GM23338 (cell line): ENCODE data around the gene GRID2. TPM values are rescaled to one million over a fixed set of nuclear protein-coding genes. Genes with fewer than 3 reads are reported as not detected.

Source experiments
- ATAC-seq: fragments of 200-7000 bp; cut with Tn5 transposase; 3 replicates; pipeline ENCODE4 v1.9.1; 2020
- DNase-seq: peaks from one replicate; pipeline ENCODE4 v3.0.0-alpha.2; 2015; ENCODE audit warnings: low spot score
- H2AFZ ChIP-seq: fragments of 200-600 bp; sonication (generic); 2 replicates; pipeline ENCODE4 v1.8.0; 2016; ENCODE audit warnings: antibody characterized with exemption, mild to moderate bottlenecking, moderate library complexity
- H3F3A ChIP-seq: fragments of 200-600 bp; sonication (generic); replicated peaks from 2 replicates; pipeline ENCODE4 v1.8.0; 2017; ENCODE audit warnings: antibody characterized with exemption, mixed run types, low read depth
- H3K27ac ChIP-seq: fragments of 200-600 bp; sonication (generic); 2 replicates; pipeline ENCODE4 v1.6.1; 2016; ENCODE audit warnings: low read depth
- H3K27me3 ChIP-seq: fragments of 200-600 bp; sonication (generic); 2 replicates; pipeline ENCODE4 v1.8.0; 2016; ENCODE audit warnings: mild to moderate bottlenecking, mixed run types, moderate library complexity; ENCODE audit not compliant: insufficient read depth
- H3K36me3 ChIP-seq: fragments of 200-600 bp; sonication (generic); 2 replicates; pipeline ENCODE4 v1.8.0; 2016; ENCODE audit warnings: mild to moderate bottlenecking; ENCODE audit not compliant: insufficient read depth
- H3K4me1 ChIP-seq: fragments of 200-600 bp; sonication (generic); 2 replicates; pipeline ENCODE4 v1.8.0; 2016; ENCODE audit warnings: mild to moderate bottlenecking, moderate library complexity; ENCODE audit not compliant: insufficient read depth
- H3K4me2 ChIP-seq: fragments of 200-600 bp; sonication (generic); 2 replicates; pipeline ENCODE4 v1.7.1; 2017; ENCODE audit warnings: mixed run types
- H3K4me3 ChIP-seq: fragments of 200-600 bp; sonication (generic); 2 replicates; pipeline ENCODE4 v1.6.1; 2016; ENCODE audit warnings: mixed run types
- H3K79me2 ChIP-seq: fragments of 200-600 bp; sonication (generic); replicated peaks from 2 replicates; pipeline ENCODE4 v1.8.0; 2017; ENCODE audit warnings: mild to moderate bottlenecking; ENCODE audit not compliant: insufficient read depth
- H3K9me2 ChIP-seq: fragments of 200-600 bp; sonication (generic); 2 replicates; pipeline ENCODE4 v1.8.0; 2017; ENCODE audit not compliant: insufficient read depth
- H4K20me1 ChIP-seq: fragments of 200-600 bp; sonication (generic); replicated peaks from 2 replicates; pipeline ENCODE4 v1.8.0; 2017; ENCODE audit warnings: mild to moderate bottlenecking; ENCODE audit not compliant: insufficient read depth
- H3K27ac Mint-ChIP-seq: 2 replicates; pipeline ENCODE4 v1.8.0; 2020; ENCODE audit warnings: inconsistent platforms, mild to moderate bottlenecking, moderate library complexity, mixed read lengths
- H3K27me3 Mint-ChIP-seq: 3 replicates; pipeline ENCODE4 v1.8.0; 2022; ENCODE audit warnings: low read depth, mild to moderate bottlenecking, moderate library complexity, mixed read lengths, inconsistent platforms; ENCODE audit not compliant: insufficient read depth, poor library complexity
- H3K36me3 Mint-ChIP-seq: 3 replicates; pipeline ENCODE4 v1.8.0; 2021; ENCODE audit warnings: low read depth, mild to moderate bottlenecking, inconsistent platforms, moderate library complexity, mixed read lengths
- H3K4me1 Mint-ChIP-seq: 3 replicates; pipeline ENCODE4 v1.8.0; 2020; ENCODE audit warnings: mild to moderate bottlenecking, inconsistent platforms, mixed read lengths
- H3K4me3 Mint-ChIP-seq: 3 replicates; pipeline ENCODE4 v1.8.0; 2021; ENCODE audit warnings: moderate library complexity, mild to moderate bottlenecking, inconsistent platforms, mixed read lengths
- H3K9me3 Mint-ChIP-seq: 3 replicates; pipeline ENCODE4 v1.8.0; 2020; ENCODE audit warnings: moderate library complexity, mild to moderate bottlenecking, inconsistent platforms, mixed read lengths
- CREB1 ChIP-seq: fragments of 250-450 bp; sonication (Bioruptor Pico); IDR thresholded peaks from 2 replicates; pipeline ENCODE4 v1.5.0; 2020; ENCODE audit warnings: low read depth, mild to moderate bottlenecking, moderate library complexity
- EZH2 ChIP-seq: fragments of 200-600 bp; sonication (generic); IDR thresholded peaks from one replicate; pipeline ENCODE4 v1.8.0; 2017; ENCODE audit warnings: antibody characterized with exemption, mild to moderate bottlenecking, low read depth; ENCODE audit not compliant: unreplicated experiment
- JUNB ChIP-seq: IDR thresholded peaks from one replicate; pipeline ENCODE4 v1.6.1; 2016; ENCODE audit warnings: antibody characterized with exemption; ENCODE audit not compliant: unreplicated experiment
- NANOG ChIP-seq: IDR thresholded peaks from 2 replicates; pipeline ENCODE4 v1.6.1; 2016; ENCODE audit warnings: antibody characterized with exemption, borderline replicate concordance
- STAT1 ChIP-seq: IDR thresholded peaks from one replicate; pipeline ENCODE4 v1.6.1; 2016; ENCODE audit warnings: antibody characterized with exemption; ENCODE audit not compliant: unreplicated experiment
- ZNF114 ChIP-seq: fragments of 250-450 bp; sonication (Bioruptor Pico); IDR thresholded peaks from 2 replicates; pipeline ENCODE4 v1.5.0; 2020; ENCODE audit warnings: mild to moderate bottlenecking, moderate library complexity
- ZNF331 ChIP-seq: fragments of 250-450 bp; sonication (Bioruptor Pico); IDR thresholded peaks from 2 replicates; pipeline ENCODE4 v1.5.0; 2020; ENCODE audit warnings: low read depth, mild to moderate bottlenecking, moderate library complexity
- polyA plus RNA-seq: library from polyadenylated mRNA; unstranded; fragments of >200 nt; fragmentation: Nextera tagmentation; extraction: Ambion mirVana; gene quantifications from 2 replicates; pipeline ENCODE4 v1.2.1, GENCODE V29; 2016
- total RNA-seq: library from RNA; depleted of rRNA; stranded (reverse); fragments of >200 nt; shearing (Covaris generic); gene quantifications from 2 replicates; pipeline ENCODE4 v1.2.3, GENCODE V29; 2014
- TF ChIP-seq, protein P1 (sequence below): fragments of 250-450 bp; sonication (Bioruptor Pico); IDR thresholded peaks from 2 replicates; pipeline ENCODE4 v1.5.0; 2020; ENCODE audit warnings: mild to moderate bottlenecking, moderate library complexity
- TF ChIP-seq, protein P2 (sequence below), 2 experiments: fragments of 200-600 bp in 1 of 2; sonication (generic) in 1 of 2; conservative IDR thresholded peaks; 2 replicates each; pipeline versions ENCODE4 v1.5.1 to v1.6.1; 2016 to 2017; ENCODE audit warnings: antibody characterized with exemption in 2 of 2, low read depth in 2 of 2, mild to moderate bottlenecking in 2 of 2, moderate library complexity in 1 of 2
- TF ChIP-seq, protein P3 (sequence below): IDR thresholded peaks from 2 replicates; pipeline ENCODE4 v1.6.1; 2016; ENCODE audit warnings: antibody characterized with exemption

Gene GRID2
- total and polyA plus RNA-seq, 2 experiments from 2014 or later: 19.9 to 65.4 TPM

DNA sequence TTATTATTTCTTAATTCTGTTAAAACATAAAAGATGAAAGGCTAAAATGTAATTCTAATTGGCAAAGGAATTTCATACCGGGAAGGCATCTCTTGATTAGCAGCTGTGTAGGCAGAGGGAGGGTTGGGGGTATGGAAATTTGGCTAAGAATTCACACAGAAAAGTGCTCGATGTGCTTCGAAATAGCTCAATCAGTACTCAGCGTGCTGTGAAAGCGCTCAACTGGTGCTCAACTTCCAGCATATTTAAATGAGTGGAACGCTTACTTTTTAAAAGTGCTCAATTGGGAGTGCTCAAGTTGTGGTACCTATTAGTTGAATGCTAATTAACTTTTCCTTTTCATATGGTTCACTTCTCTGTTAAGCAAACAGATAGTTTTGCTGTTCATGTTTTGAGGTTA lies 828.9 kb downstream of the GRID2 start:
- Histone ChIP-seq H3K9me2 (no peaks in the 10 kb centered on the region), H2AFZ (no peak overlapping the region), H3K4me1 (peaks cover 37% of the 10 kb centered on the region), H4K20me1 (no peaks in the 10 kb centered on the region), H3K4me3 (peak overlapping the region; percentile 16; the same call in 1 of the 2 replicates), H3F3A (no peaks in the 10 kb centered on the region), H3K4me2 (peak overlapping the region; percentile 41), H3K36me3 (no peaks in the 10 kb centered on the region), H3K27ac (peak overlapping the region; percentile 43), H3K27me3 (no peaks in the 10 kb centered on the region), H3K79me2 (no peaks in the 10 kb centered on the region)
- peak; percentile 90 for ATAC-seq
- Mint-ChIP-seq H3K4me3 (0 out of 3 replicates have a peak overlapping the region, but pooled peaks have one; percentile 3), H3K4me1 (peaks cover 52% of the 10 kb centered on the region), H3K27me3 (no peaks in the 10 kb centered on the region), H3K9me3 (no peaks in the 10 kb centered on the region; the same call in 2 of the 3 replicates), H3K36me3 (peaks cover 6% of the 10 kb centered on the region; the same call in 2 of the 3 replicates), H3K27ac (peak overlapping the region; percentile 50; the same call in 1 of the 2 replicates)
- peak; percentile 68 for DNase-seq
- no peak for TF ChIP-seq STAT1
- TF ChIP-seq ZNF331: no peak
- TF ChIP-seq, protein P1, sequence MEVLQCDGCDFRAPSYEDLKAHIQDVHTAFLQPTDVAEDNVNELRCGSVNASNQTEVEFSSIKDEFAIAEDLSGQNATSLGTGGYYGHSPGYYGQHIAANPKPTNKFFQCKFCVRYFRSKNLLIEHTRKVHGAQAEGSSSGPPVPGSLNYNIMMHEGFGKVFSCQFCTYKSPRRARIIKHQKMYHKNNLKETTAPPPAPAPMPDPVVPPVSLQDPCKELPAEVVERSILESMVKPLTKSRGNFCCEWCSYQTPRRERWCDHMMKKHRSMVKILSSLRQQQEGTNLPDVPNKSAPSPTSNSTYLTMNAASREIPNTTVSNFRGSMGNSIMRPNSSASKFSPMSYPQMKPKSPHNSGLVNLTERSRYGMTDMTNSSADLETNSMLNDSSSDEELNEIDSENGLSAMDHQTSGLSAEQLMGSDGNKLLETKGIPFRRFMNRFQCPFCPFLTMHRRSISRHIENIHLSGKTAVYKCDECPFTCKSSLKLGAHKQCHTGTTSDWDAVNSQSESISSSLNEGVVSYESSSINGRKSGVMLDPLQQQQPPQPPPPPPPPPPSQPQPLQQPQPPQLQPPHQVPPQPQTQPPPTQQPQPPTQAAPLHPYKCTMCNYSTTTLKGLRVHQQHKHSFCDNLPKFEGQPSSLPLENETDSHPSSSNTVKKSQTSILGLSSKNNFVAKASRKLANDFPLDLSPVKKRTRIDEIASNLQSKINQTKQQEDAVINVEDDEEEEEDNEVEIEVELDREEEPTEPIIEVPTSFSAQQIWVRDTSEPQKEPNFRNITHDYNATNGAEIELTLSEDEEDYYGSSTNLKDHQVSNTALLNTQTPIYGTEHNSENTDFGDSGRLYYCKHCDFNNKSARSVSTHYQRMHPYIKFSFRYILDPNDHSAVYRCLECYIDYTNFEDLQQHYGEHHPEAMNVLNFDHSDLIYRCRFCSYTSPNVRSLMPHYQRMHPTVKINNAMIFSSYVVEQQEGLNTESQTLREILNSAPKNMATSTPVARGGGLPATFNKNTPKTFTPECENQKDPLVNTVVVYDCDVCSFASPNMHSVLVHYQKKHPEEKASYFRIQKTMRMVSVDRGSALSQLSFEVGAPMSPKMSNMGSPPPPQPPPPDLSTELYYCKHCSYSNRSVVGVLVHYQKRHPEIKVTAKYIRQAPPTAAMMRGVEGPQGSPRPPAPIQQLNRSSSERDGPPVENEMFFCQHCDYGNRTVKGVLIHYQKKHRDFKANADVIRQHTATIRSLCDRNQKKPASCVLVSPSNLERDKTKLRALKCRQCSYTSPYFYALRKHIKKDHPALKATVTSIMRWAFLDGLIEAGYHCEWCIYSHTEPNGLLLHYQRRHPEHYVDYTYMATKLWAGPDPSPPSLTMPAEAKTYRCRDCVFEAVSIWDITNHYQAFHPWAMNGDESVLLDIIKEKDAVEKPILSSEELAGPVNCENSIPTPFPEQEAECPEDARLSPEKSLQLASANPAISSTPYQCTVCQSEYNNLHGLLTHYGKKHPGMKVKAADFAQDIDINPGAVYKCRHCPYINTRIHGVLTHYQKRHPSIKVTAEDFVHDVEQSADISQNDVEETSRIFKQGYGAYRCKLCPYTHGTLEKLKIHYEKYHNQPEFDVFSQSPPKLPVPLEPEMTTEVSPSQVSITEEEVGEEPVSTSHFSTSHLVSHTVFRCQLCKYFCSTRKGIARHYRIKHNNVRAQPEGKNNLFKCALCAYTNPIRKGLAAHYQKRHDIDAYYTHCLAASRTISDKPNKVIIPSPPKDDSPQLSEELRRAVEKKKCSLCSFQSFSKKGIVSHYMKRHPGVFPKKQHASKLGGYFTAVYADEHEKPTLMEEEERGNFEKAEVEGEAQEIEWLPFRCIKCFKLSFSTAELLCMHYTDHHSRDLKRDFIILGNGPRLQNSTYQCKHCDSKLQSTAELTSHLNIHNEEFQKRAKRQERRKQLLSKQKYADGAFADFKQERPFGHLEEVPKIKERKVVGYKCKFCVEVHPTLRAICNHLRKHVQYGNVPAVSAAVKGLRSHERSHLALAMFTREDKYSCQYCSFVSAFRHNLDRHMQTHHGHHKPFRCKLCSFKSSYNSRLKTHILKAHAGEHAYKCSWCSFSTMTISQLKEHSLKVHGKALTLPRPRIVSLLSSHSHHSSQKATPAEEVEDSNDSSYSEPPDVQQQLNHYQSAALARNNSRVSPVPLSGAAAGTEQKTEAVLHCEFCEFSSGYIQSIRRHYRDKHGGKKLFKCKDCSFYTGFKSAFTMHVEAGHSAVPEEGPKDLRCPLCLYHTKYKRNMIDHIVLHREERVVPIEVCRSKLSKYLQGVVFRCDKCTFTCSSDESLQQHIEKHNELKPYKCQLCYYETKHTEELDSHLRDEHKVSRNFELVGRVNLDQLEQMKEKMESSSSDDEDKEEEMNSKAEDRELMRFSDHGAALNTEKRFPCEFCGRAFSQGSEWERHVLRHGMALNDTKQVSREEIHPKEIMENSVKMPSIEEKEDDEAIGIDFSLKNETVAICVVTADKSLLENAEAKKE (CRISPR knock-in tag): no peak
- TF ChIP-seq, protein P2, sequence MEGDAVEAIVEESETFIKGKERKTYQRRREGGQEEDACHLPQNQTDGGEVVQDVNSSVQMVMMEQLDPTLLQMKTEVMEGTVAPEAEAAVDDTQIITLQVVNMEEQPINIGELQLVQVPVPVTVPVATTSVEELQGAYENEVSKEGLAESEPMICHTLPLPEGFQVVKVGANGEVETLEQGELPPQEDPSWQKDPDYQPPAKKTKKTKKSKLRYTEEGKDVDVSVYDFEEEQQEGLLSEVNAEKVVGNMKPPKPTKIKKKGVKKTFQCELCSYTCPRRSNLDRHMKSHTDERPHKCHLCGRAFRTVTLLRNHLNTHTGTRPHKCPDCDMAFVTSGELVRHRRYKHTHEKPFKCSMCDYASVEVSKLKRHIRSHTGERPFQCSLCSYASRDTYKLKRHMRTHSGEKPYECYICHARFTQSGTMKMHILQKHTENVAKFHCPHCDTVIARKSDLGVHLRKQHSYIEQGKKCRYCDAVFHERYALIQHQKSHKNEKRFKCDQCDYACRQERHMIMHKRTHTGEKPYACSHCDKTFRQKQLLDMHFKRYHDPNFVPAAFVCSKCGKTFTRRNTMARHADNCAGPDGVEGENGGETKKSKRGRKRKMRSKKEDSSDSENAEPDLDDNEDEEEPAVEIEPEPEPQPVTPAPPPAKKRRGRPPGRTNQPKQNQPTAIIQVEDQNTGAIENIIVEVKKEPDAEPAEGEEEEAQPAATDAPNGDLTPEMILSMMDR (conservative IDR thresholded peaks at IDR 0.05; ENCODE audit: low read depth in 2 of 2): no peak
- TF ChIP-seq NANOG: no peak; the same call in 1 of the 2 replicates
- no peak for TF ChIP-seq CREB1
- TF ChIP-seq, protein P3, sequence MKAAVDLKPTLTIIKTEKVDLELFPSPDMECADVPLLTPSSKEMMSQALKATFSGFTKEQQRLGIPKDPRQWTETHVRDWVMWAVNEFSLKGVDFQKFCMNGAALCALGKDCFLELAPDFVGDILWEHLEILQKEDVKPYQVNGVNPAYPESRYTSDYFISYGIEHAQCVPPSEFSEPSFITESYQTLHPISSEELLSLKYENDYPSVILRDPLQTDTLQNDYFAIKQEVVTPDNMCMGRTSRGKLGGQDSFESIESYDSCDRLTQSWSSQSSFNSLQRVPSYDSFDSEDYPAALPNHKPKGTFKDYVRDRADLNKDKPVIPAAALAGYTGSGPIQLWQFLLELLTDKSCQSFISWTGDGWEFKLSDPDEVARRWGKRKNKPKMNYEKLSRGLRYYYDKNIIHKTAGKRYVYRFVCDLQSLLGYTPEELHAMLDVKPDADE: no peak
- no peak for TF ChIP-seq JUNB
- no peak for TF ChIP-seq ZNF114 (CRISPR knock-in tag)
- TF ChIP-seq EZH2: no peak
